ENCODE data around the gene CCNK.

GRCh38 chr14:99468836-99469592 lies 12.2 kb upstream of the CCNK start:
- TF ChIP-seq POLR2A (IDR thresholded peaks at IDR 0.05) (no peak), POLR2AphosphoS5 (IDR thresholded peaks at IDR 0.05) (no peak)
